ENCODE data around the gene TBCA.

The TBCA gene, protein sequence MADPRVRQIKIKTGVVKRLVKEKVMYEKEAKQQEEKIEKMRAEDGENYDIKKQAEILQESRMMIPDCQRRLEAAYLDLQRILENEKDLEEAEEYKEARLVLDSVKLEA

DNA sequence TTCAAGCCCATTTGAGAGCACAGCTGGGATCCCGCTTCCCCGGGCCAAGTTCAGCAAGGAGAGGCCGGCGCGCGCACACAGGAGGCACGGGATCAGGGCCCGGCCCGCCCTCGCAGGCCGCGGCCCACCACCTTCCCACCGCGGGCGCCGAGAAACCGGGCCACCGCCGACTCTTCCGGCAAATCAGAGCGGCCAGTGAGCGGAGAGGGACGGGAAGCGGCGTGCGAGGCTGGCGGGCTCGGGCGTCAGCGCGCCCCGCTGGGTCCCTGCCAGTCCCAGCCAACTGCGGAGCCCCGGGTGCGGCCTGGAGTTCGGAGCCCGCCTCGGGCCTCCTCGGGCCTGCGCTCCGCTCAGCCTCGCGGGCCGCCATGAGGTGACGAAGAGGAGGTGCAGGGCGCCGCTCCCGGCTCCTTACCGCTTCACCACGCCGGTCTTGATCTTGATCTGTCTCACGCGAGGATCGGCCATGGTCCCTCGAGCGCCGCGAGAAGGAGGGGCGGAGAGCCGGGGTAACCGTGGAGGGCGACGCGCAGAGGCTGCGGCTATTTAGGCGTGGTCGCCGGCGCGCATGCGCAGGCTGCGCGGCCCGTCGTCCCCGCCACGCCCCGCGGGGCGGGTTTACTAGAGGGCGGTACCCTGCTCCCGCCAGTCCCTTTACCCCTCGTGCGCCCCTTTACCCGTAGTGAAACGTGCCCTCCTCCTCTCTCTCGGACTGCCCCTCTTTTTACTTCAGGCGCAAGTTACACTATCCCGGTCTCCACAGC, at the start of gene TBCA:
Gene TBCA, minus strand, starts transcription at position 550 of the 764 bp plus-strand sequence. Its CDS starts 82 bp downstream, at position 468.
- DNase-seq, result peak; percentile 94 to 98 (median 96)

DNA sequence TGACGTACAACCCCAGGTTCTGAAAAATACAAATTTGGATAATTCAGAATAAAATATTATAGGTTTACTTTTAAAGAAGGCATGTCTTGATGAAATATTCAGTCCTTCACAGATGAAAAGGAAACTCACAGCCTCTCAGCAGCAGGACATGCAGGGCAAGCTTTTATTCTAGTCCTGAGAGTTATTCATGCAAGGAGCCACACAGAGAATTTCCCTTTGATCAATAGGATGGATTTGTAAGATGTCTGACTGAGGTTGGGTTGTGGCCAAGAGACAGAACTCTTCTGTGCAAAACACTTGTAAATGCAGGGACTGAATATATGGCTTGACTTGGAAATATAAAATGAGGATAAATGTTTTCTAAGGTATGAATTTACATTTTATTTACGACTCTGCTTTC, 48.8 kb upstream of the TBCA start:
- DNase-seq, result no peak

- DNase-seq, result no peak
These were observed 40.5 kb upstream of the TBCA start for GRCh38 chr5:77816686-77817085.

- DNase-seq, result no peak
These were observed 36.9 kb upstream of the TBCA start for GRCh38 chr5:77812926-77813589.

DNA sequence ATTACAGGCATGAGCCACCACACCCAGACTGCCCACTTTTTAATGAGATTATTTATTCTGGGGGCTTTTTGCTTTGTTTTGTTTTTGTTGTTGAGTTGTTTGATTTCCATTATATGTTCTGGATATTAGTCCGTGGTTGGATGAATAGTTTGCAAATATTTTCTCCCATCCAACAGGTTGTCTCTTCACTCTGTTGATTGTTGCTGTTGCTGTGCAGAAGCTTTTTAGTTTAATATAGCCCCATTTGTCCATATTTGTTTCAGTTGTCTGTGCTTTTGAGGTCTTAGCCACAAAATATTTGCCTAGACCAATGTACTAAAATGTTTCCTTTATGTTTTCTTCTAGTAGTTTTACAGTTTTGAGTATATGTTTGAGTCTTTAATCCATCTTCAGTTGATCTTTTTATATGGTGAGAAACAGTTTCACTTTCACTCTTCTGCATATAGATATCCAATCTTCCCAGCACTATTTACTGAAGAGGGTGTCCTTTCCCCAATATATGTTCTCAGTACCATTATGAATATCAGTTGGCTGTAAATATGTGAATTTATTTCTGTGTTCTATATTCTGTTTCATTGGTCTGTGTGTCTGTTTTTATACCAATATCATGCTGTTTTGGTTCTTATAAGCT, 30.2 kb upstream of the TBCA start:
- peak in 1 of 3 donors; percentile 27 for DNase-seq

DNA sequence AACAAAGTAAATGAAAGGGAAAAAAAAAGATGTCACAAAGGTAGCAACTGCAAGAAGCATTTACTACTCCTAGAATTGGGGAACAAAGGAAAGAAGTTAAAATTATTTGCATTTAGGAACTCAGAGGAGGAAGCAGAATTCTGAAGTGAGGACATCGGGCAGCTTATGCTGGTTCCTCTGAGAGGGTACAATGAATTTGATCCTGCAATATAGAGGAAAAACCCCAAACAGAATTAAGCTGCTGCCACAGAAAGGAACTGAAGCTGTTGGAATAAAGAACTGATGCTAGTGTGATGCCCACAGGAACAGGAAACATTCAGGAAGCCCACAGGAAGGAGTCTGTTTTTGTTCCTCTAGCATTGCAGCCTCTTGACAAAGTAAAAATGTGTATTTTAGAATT, 22.3 kb upstream of the TBCA start:
- peak; percentile 53 to 68 (median 62) for DNase-seq

GRCh38 chr5:77797136-77797535, 21.0 kb upstream of the TBCA start:
- peak; percentile 70 to 75 (median 75) for DNase-seq

- DNase-seq, result peak; percentile 20 to 71 (median 64)
These were observed 19.7 kb upstream of the TBCA start for GRCh38 chr5:77795846-77796245.

GRCh38 chr5:77795268-77795667, 19.1 kb upstream of the TBCA start:
- no peak for DNase-seq

GRCh38 chr5:77791926-77792325, 15.8 kb upstream of the TBCA start:
- no peak for DNase-seq

DNA sequence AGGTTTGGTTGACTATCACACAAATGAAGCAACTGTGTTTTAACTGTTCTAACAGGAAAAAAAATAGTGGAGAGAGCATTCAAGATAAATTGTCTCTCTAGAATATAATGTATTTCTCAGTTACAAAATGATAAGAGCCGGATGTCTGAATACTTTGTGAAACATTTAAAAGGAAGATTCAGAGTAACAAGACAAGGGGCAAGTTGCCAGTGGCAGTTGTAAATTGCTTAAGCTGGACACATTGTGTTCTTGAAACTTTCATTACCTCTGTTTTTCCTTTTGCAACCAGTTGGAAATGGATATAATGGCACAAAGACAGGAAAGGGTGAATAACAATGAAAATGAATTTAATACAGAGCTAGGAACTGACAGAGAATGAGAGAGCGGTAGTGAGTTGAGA, 15.2 kb upstream of the TBCA start:
- no peak for DNase-seq

DNA sequence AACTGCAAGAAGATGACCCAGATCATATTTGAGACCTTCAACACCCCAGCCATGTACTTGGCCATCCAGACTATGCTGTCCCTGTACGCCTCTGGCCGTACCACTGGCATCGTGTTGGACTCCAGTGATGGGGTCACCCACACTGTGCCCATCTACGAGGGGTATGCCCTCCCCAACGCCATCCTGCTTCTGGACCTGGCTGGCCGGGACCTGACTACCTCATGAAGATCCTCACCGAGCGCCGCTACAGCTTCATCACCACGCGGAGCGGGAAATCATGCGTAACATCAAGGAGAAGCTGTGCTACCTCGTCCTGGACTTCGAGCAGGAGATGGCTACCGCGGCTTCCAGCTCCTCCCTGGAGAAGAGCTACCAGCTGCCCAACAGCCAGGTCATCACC, 9.1 kb upstream of the TBCA start:
- DNase-seq, result no peak

DNA sequence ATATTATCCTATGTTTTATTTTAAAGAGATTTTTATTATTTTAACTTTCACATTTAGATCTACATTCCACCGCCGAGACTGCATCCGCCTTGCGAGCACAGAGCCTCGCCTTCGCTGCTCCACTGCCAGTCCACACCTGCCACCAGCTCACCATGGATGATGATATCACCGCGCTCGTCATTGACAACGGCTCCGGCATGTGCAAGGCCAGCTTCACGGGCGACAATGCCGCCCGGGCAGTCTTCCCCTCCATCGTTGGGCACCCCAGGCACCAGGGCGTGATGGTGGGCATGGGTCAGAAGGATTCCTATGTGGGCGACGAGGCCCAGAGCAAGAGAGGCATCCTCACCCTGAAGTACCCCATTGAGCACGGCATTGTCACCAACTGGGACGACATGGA, 8.6 kb upstream of the TBCA start:
- no peak for DNase-seq

DNA sequence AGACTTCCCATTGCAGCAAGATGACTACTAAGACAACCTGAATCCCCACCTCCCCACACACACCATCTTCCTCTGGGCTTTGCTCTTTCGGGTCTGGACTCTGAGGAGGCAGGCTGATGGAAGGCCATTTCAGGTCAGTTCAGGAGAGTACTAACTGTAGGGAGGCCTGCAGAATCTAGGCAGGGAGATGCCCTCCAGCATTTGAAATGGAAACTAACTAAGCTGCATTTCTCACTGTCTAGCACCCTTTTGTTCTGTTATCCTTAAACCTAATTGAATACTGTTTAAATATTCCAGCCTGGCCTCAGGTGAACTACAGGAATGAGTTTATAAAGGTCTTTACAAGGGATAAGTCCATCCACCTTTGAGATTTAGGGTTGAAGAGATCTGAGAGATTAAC, 4.9 kb upstream of the TBCA start:
- no peak for DNase-seq

DNA sequence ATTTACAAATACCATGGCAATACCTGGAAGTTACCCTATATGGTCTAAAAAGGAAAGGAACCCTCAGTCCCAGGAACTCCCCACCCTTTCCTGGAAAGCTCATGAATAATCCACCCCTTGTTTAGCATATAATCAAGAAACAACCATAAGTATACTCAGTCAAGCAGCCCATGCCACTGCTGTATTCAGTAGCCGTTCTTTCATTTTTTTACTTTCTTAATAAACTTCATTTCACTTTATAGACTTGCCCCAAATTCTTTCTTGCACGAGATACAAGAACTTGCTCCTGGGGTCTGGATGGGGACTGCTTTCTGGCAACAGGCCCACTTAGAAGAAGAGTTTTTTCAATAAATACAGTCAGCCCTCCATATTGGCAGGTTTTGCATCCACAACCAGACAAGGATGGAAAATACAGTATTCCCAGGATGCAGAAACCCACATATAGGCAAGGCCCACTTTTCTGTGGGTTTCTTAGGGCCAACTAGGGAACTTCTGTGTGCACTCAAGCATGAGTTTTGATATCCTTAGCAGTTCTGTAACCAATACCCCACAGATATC, 2.8 kb upstream of the TBCA start:
- DNase-seq, result no peak

- no peak for DNase-seq
These were observed 2.3 kb upstream of the TBCA start for GRCh38 chr5:77778398-77778797.

- no peak for DNase-seq
These were observed 1.8 kb upstream of the TBCA start for GRCh38 chr5:77777911-77778310.

GRCh38 chr5:77777281-77777892, 1.2 kb upstream of the TBCA start:
- no peak for DNase-seq

DNA sequence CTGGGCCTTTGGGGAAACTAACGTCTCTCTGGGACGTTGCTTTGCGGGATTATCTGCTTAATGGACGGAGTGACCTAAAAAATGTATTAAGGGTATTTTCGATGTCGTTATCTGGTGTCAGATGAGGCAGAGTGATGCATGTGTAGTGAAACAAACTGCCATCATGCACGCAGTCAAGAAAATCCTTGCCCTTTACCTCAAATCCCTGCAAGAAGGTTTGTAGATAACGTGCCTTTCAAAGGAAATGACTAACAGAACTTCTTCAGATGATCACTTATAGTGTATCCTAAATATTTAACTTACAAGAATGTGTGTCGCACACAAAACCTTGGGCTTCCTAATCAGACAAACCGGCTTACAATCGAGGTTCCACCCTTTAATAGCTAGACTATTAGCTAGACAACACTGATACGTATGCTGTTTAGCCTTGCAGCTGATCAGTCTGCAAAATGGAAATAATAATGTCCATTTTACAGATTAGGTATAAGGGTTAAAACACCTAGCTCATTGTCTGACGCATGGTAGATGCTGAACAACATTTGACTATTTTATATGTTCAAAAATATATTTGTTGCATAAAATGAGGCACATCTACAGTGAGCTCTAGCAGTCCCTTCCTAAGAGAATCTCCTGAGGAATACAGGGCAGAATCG, 541 bp upstream of the TBCA start:
- DNase-seq, result no peak

- peak in 1 of 3 donors; percentile 50 for DNase-seq
These were observed 954 bp downstream of the TBCA start for GRCh38 chr5:77774981-77775789.

DNA sequence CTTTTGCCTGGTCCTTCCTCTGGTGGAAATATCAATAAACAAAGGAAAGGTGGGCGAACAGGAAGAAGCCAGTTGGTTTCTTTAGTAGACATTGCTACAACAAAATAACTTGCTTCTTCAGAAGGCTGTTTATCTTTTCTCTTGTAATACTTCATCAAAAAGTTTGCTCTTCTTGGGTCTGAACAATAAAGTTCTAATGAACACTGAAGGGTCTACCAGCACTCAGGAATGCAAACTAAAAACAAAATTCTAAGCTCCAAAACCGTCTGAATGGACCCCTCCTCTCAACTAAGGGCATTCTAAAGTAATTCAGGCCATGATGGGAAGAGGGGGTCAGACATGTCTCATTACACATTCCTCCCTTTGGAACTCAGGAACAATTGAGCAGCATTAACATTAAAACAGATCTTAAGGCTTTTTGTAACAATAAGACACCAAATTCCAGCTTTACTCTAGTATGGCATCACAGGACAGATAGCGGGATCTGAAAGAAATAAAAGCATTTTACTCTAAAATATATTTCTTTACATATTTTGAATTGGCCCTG, 2.3 kb downstream of the TBCA start:
- no peak for DNase-seq

All from suppressor macrophage treated with lipopolysaccharide for 1 hour (primary cell).